CD4-positive, alpha-beta T cell (primary cell): ENCODE measurements around the gene CADM1. TPM values are rescaled to one million over a fixed set of nuclear protein-coding genes. Genes with fewer than 3 reads are reported as not detected.

Experiments
- ATAC-seq: fragments of 200-7000 bp; cut with Tn5 transposase; one replicate; pipeline ENCODE4 v1.10.0; 2022; ENCODE audit warnings: mild to moderate bottlenecking; ENCODE audit not compliant: poor library complexity
- CTCF ChIA-PET: fragments of 350-600 bp; sonication (Branson Sonifier 250); formaldehyde crosslinking; loops from one replicate; lab custom pipeline; 2021; ENCODE audit warnings: antibody characterized with exemption, inconsistent platforms; lab: Charles Lee
- POLR2A ChIA-PET: fragments of 350-600 bp; sonication (Branson Sonifier 250); formaldehyde crosslinking; loops from one replicate; lab custom pipeline; 2021; ENCODE audit warnings: antibody characterized with exemption, inconsistent platforms; lab: Charles Lee
- DNase-seq, 14 experiments: peaks; one replicate each; pipeline ENCODE4 v3.0.0-alpha.2; 2013 to 2020; ENCODE audit warnings: mixed read lengths in 2 of 14
- H3K27ac ChIP-seq, 2 donors: one replicate each; pipeline versions ENCODE4 v1.5.1 to v1.7.0; 2013; ENCODE audit warnings: low read length in 2 of 2, low read depth in 1 of 2, mild to moderate bottlenecking in 1 of 2
- H3K27me3 ChIP-seq, 2 experiments: 1 replicate in 1 of 2; 2 replicates in 1 of 2; pipeline versions ENCODE4 v1.6.1 to v1.7.0; 2013; ENCODE audit warnings: low read length in 2 of 2, control low read depth in 1 of 2, mild to moderate bottlenecking in 1 of 2, moderate library complexity in 1 of 2; ENCODE audit not compliant: insufficient read depth in 2 of 2, control insufficient read depth in 1 of 2
- H3K36me3 ChIP-seq: one replicate; pipeline ENCODE4 v1.6.1; 2013; ENCODE audit warnings: low read length, control low read depth; ENCODE audit not compliant: insufficient read depth
- H3K4me1 ChIP-seq: one replicate; pipeline ENCODE4 v1.6.1; 2013; ENCODE audit warnings: low read length, control low read depth; ENCODE audit not compliant: insufficient read depth
- H3K4me3 ChIP-seq: one replicate; pipeline ENCODE4 v1.5.1; 2013; ENCODE audit warnings: mild to moderate bottlenecking, low read length, moderate library complexity
- H3K9me3 ChIP-seq, 2 experiments: 1 replicate in 1 of 2; 2 replicates in 1 of 2; pipeline versions ENCODE4 v1.6.1 to v1.7.0; 2013; ENCODE audit warnings: low read length in 2 of 2, mild to moderate bottlenecking in 2 of 2, control low read depth in 1 of 2, moderate library complexity in 1 of 2; ENCODE audit not compliant: control insufficient read depth in 1 of 2, insufficient read depth in 1 of 2
- H3K27ac Mint-ChIP-seq: one replicate; pipeline ENCODE4 v1.8.0; 2020; ENCODE audit warnings: mixed read lengths
- H3K27me3 Mint-ChIP-seq: one replicate; pipeline ENCODE4 v1.8.0; 2021; ENCODE audit warnings: mixed read lengths
- H3K36me3 Mint-ChIP-seq: one replicate; pipeline ENCODE4 v1.8.0; 2021; ENCODE audit warnings: low read depth, mixed read lengths
- H3K4me1 Mint-ChIP-seq: one replicate; pipeline ENCODE4 v1.8.0; 2021; ENCODE audit warnings: low read depth, mixed read lengths
- H3K4me3 Mint-ChIP-seq: one replicate; pipeline ENCODE4 v1.8.0; 2020; ENCODE audit warnings: mild to moderate bottlenecking, mixed read lengths
- H3K9me3 Mint-ChIP-seq: one replicate; pipeline ENCODE4 v1.8.0; 2020; ENCODE audit warnings: mixed read lengths
- CTCF ChIP-seq: fragments of 200-600 bp; IDR thresholded peaks from one replicate; pipeline ENCODE4 v1.8.0; 2022; ENCODE audit warnings: antibody characterized with exemption, mild to moderate bottlenecking
- intact Hi-C, 2 experiments: fragments of 100-400 bp; cut with DNase I in 1 of 2; cut with micrococcal nuclease in 1 of 2; formaldehyde crosslinking; loops; one replicate each; pipeline versions ENCODE4 v1.15.1 to v1.9.0; 2023 to 2025; cut with DNase I, micrococcal nuclease
- total RNA-seq, 174 experiments: library from RNA in 2 of 174; stranded (reverse) in 2 of 174; gene quantifications; one replicate each; pipeline ENCODE4 v1.2.3 and lab custom pipeline; 2021 to 2026

The CADM1 gene
- total RNA-seq, 2 experiments from 2014 or later = 1.1 to 1.4 TPM

GRCh38 chr11:115241899-115242298 lies 262.3 kb downstream of the CADM1 start:
- intact Hi-C loops = no loop called here
- Mint-ChIP-seq H3K36me3 (no peaks in the 10 kb centered on the region), H3K27ac (no peak overlapping the region), H3K4me1 (no peaks in the 10 kb centered on the region), H3K9me3 (no peaks in the 10 kb centered on the region), H3K4me3 (no peak overlapping the region), H3K27me3 (no peaks in the 10 kb centered on the region)
- Histone ChIP-seq H3K4me3 (no peak overlapping the region), H3K9me3 (no peaks in the 10 kb centered on the region), H3K36me3 (no peaks in the 10 kb centered on the region), H3K27me3 (no peaks in the 10 kb centered on the region), H3K27ac (no peak overlapping the region), H3K4me1 (no peaks in the 10 kb centered on the region)
- CTCF ChIA-PET = no interaction called here
- DNase-seq = no peak
- no peak for TF ChIP-seq CTCF
- no peak for ATAC-seq
- POLR2A ChIA-PET = no interaction called here

- no peak overlapping the region for H3K27ac ChIP-seq
- H3K4me3 Mint-ChIP-seq = no peak overlapping the region
- H3K9me3 ChIP-seq = no peaks in the 10 kb centered on the region
- DNase-seq = no peak
- H3K27me3 ChIP-seq = no peaks in the 10 kb centered on the region
- ChIA-PET CTCF (no interaction called here), POLR2A (no interaction called here)
- H3K36me3 ChIP-seq = no peaks in the 10 kb centered on the region
- ATAC-seq = no peak
- no peaks in the 10 kb centered on the region for H3K36me3 Mint-ChIP-seq
- no peak overlapping the region for H3K4me3 ChIP-seq
- no peak overlapping the region for H3K27ac Mint-ChIP-seq
- H3K4me1 Mint-ChIP-seq = no peaks in the 10 kb centered on the region
- no peak for TF ChIP-seq CTCF
- no peaks in the 10 kb centered on the region for H3K4me1 ChIP-seq
- H3K27me3 Mint-ChIP-seq = no peaks in the 10 kb centered on the region
- intact Hi-C loops = no loop called here
- no peaks in the 10 kb centered on the region for H3K9me3 Mint-ChIP-seq
Observed at GRCh38 chr11:115238791-115239190, 265.4 kb downstream of the CADM1 start.

- Mint-ChIP-seq H3K27me3 (no peaks in the 10 kb centered on the region), H3K27ac (no peak overlapping the region), H3K4me1 (no peaks in the 10 kb centered on the region), H3K9me3 (no peaks in the 10 kb centered on the region), H3K4me3 (no peak overlapping the region), H3K36me3 (no peaks in the 10 kb centered on the region)
- CTCF ChIA-PET = no interaction called here
- Histone ChIP-seq H3K27me3 (no peaks in the 10 kb centered on the region), H3K9me3 (no peaks in the 10 kb centered on the region), H3K4me1 (no peaks in the 10 kb centered on the region), H3K4me3 (no peak overlapping the region), H3K36me3 (no peaks in the 10 kb centered on the region), H3K27ac (no peak overlapping the region)
- DNase-seq (no peak), ATAC-seq (no peak)
- POLR2A ChIA-PET = no interaction called here
- TF ChIP-seq CTCF = no peak
- intact Hi-C loops = no loop called here
Observed at GRCh38 chr11:115238086-115238485, 266.1 kb downstream of the CADM1 start.
